HCT116 (cell line): Measurements from ENCODE around the gene RNF4. TPM values are rescaled to one million over a fixed set of nuclear protein-coding genes. Genes with fewer than 3 reads are reported as not detected.

ENCODE experiments used
- ATAC-seq: fragments of 200-7000 bp; cut with Tn5 transposase; 2 replicates; pipeline ENCODE4 v1.9.1; 2020; ENCODE audit warnings: mild to moderate bottlenecking, moderate library complexity
- BruUV-seq: library from RNA; stranded (reverse); fragments of 400-500 nt; replicated peaks from 2 replicates; lab custom pipeline; 2021; lab: Mats Ljungman, UMichigan
- CTCF ChIA-PET: fragments of 300-600 bp; sonication (Branson Sonifier 250); formaldehyde crosslinking; loops from one replicate; lab custom pipeline; 2021; ENCODE audit warnings: antibody characterized with exemption; lab: Charles Lee
- POLR2A ChIA-PET: fragments of 300-600, 350-600 bp; sonication (Branson Sonifier 250); formaldehyde crosslinking; loops from one replicate; lab custom pipeline; 2021; ENCODE audit warnings: antibody characterized with exemption; lab: Charles Lee
- RAD21 ChIA-PET, 2 experiments: fragments of 300-600 bp; sonication (Branson Sonifier 250); formaldehyde crosslinking; loops; one replicate each; lab custom pipeline; 2023; ENCODE audit warnings: low total read pairs in 2 of 2; ENCODE audit not compliant: uncharacterized antibody in 2 of 2, unreplicated experiment in 2 of 2, low non-redundant PET in 1 of 2; lab: Charles Lee
- DNase-seq: peaks from one replicate; pipeline ENCODE4 v3.0.0-alpha.2; 2010; ENCODE audit warnings: low read depth, low spot score
- H2AFZ ChIP-seq: fragments of 200-600 bp; shearing (Covaris generic), sonication (generic); 2 replicates; pipeline ENCODE4 v1.6.1; 2017; ENCODE audit warnings: low read depth, mixed run types, mixed read lengths, antibody characterized with exemption, low read length; ENCODE audit not compliant: poor library complexity, severe bottlenecking
- H3K27ac ChIP-seq: 2 replicates; pipeline ENCODE4 v1.5.1; 2012; ENCODE audit warnings: low read depth, low read length
- H3K27me3 ChIP-seq: fragments of 200-600 bp; sonication (generic); 2 replicates; pipeline ENCODE4 v1.6.1; 2016; ENCODE audit warnings: mixed run types, low read length, mixed read lengths; ENCODE audit not compliant: insufficient read depth
- H3K36me3 ChIP-seq, 2 experiments: fragments of 200-500 bp in 1 of 2; fragments of 200-600 bp in 1 of 2; sonication (Bioruptor generic) in 1 of 2; sonication (generic) in 1 of 2; 2 replicates each; pipeline versions ENCODE4 v1.5.1 to v1.6.1; 2014 to 2016; ENCODE audit warnings: low read length in 2 of 2, inconsistent platforms in 1 of 2, mixed read lengths in 1 of 2, mixed run types in 1 of 2; ENCODE audit not compliant: insufficient read depth in 2 of 2, control insufficient read depth in 1 of 2
- H3K4me1 ChIP-seq, 2 experiments: fragments of 200-600 bp in 1 of 2; sonication (generic) in 1 of 2; 2 replicates each; pipeline versions ENCODE4 v1.5.1 to v1.6.1; 2012 to 2017; ENCODE audit warnings: low read length in 2 of 2, inconsistent platforms in 1 of 2, mild to moderate bottlenecking in 1 of 2, mixed read lengths in 1 of 2, mixed run types in 1 of 2, moderate library complexity in 1 of 2; ENCODE audit not compliant: insufficient read depth in 2 of 2, control insufficient read depth in 1 of 2
- H3K4me2 ChIP-seq: fragments of 200-600 bp; sonication (generic); 2 replicates; pipeline ENCODE4 v1.6.1; 2017; ENCODE audit warnings: mixed run types, low read length, mixed read lengths
- H3K4me3 ChIP-seq, 2 experiments: fragments of 200-600 bp in 1 of 2; sonication (generic) in 1 of 2; replicated peaks in 1 of 2; 2 replicates each; pipeline ENCODE4 v1.5.1; 2011 to 2016; ENCODE audit warnings: low read length in 2 of 2, control low read depth in 1 of 2, low read depth in 1 of 2, mild to moderate bottlenecking in 1 of 2, mixed read lengths in 1 of 2, mixed run types in 1 of 2
- H3K79me2 ChIP-seq: fragments of 200-600 bp; sonication (generic); 2 replicates; pipeline ENCODE4 v1.6.1; 2017; ENCODE audit warnings: mild to moderate bottlenecking, mixed run types, low read length, moderate library complexity, mixed read lengths; ENCODE audit not compliant: insufficient read depth
- H3K9ac ChIP-seq: fragments of 200-600 bp; sonication (generic); 2 replicates; pipeline ENCODE4 v1.6.1; 2016; ENCODE audit warnings: low read length, mixed read lengths
- H3K9me2 ChIP-seq: fragments of 200-600 bp; sonication (generic), shearing (Covaris generic); 2 replicates; pipeline ENCODE4 v1.6.1; 2017; ENCODE audit warnings: mixed run types, mild to moderate bottlenecking, moderate library complexity; ENCODE audit not compliant: insufficient read depth
- H3K9me3 ChIP-seq, 2 experiments: fragments of 200-500 bp in 1 of 2; fragments of 200-600 bp in 1 of 2; sonication (Bioruptor generic) in 1 of 2; sonication (generic) in 1 of 2; 2 replicates each; pipeline ENCODE4 v1.6.1; 2014 to 2017; ENCODE audit warnings: low read length in 2 of 2, mixed read lengths in 2 of 2, inconsistent platforms in 1 of 2, low read depth in 1 of 2, mild to moderate bottlenecking in 1 of 2, mixed run types in 1 of 2, moderate library complexity in 1 of 2; ENCODE audit not compliant: control insufficient read depth in 1 of 2, insufficient read depth in 1 of 2
- H4K20me1 ChIP-seq: fragments of 200-600 bp; sonication (generic), shearing (Covaris generic); 2 replicates; pipeline ENCODE4 v1.6.1; 2017; ENCODE audit warnings: mixed run types, mild to moderate bottlenecking, moderate library complexity; ENCODE audit not compliant: insufficient read depth
- ATF3 ChIP-seq: IDR thresholded peaks from 2 replicates; pipeline ENCODE4 v1.6.1; 2012
- CBX3 ChIP-seq: IDR thresholded peaks from 2 replicates; pipeline ENCODE4 v1.6.1; 2012; ENCODE audit warnings: low read depth
- EGR1 ChIP-seq: IDR thresholded peaks from 2 replicates; pipeline ENCODE4 v1.6.1; 2012; ENCODE audit warnings: low read depth
- ELF1 ChIP-seq: IDR thresholded peaks from 2 replicates; pipeline ENCODE4 v1.6.1; 2012; ENCODE audit warnings: low read depth, borderline replicate concordance
- EZH2 ChIP-seq: fragments of 200-600 bp; sonication (generic); IDR thresholded peaks from 2 replicates; pipeline ENCODE4 v1.6.1; 2017; ENCODE audit warnings: antibody characterized with exemption, mixed run types
- EZH2phosphoT487 ChIP-seq: fragments of 200-600 bp; IDR thresholded peaks from 2 replicates; pipeline ENCODE4 v1.6.1; 2018; ENCODE audit warnings: antibody characterized with exemption, borderline replicate concordance
- MAX ChIP-seq: IDR thresholded peaks from 2 replicates; pipeline ENCODE4 v1.6.1; 2012
- RAD21 ChIP-seq: IDR thresholded peaks from 2 replicates; pipeline ENCODE4 v1.6.1; 2012; ENCODE audit warnings: low read depth, mild to moderate bottlenecking
- REST ChIP-seq: IDR thresholded peaks from 2 replicates; pipeline ENCODE4 v1.6.1; 2012; ENCODE audit warnings: low read depth
- SRF ChIP-seq: IDR thresholded peaks from 2 replicates; pipeline ENCODE4 v1.6.1; 2012; ENCODE audit warnings: low read depth
- TCF7L2 ChIP-seq: IDR thresholded peaks from 2 replicates; pipeline ENCODE4 v1.7.0; 2011; ENCODE audit warnings: borderline replicate concordance, inconsistent platforms; ENCODE audit not compliant: insufficient read depth, insufficient read length; ENCODE audit errors: extremely low read depth
- YY1 ChIP-seq: IDR thresholded peaks from 2 replicates; pipeline ENCODE4 v1.6.1; 2011; ENCODE audit warnings: low read length, low read depth, moderate library complexity, mild to moderate bottlenecking; ENCODE audit not compliant: insufficient replicate concordance; ENCODE audit errors: extremely low read depth
- ZBTB33 ChIP-seq: IDR thresholded peaks from 2 replicates; pipeline ENCODE4 v1.6.1; 2011; ENCODE audit warnings: mild to moderate bottlenecking, low read length, moderate library complexity; ENCODE audit not compliant: insufficient replicate concordance; ENCODE audit errors: extremely low read depth
- ZFX ChIP-seq: fragments of 450-650 bp; IDR thresholded peaks from 2 replicates; pipeline ENCODE4 v1.6.1; 2017
- ZNF274 ChIP-seq: fragments of 200-500 bp; sonication (Bioruptor generic); IDR thresholded peaks from 2 replicates; pipeline ENCODE4 v1.6.1; 2014; ENCODE audit warnings: mild to moderate bottlenecking, low read depth, low read length, inconsistent platforms
- intact Hi-C: fragments of 100-400 bp; cut with micrococcal nuclease; formaldehyde crosslinking; loops from 2 replicates; pipeline ENCODE4 v1.10.0; 2022
- total RNA-seq: library from RNA; stranded (reverse); gene quantifications from one replicate; pipeline ENCODE4 v1.2.1, GENCODE V29; 2021; ENCODE audit not compliant: unreplicated experiment

The RNF4 gene
- total RNA-seq, 1 experiment from 2014 or later, result 62.3 TPM

- H4K20me1 ChIP-seq, result peaks cover 10% of the 10 kb centered on the region; the same call in 1 of the 2 replicates
- ChIA-PET RAD21 (no interaction called here), POLR2A (no interaction called here), CTCF (interaction anchor here (1.3 kb wide), 1 partner anchor 288 kb away, joined by 3 read pairs; no protein-coding TSS in a partner anchor)
- H3K9ac ChIP-seq, result no peak overlapping the region
- H3K4me1 ChIP-seq, result no peaks in the 10 kb centered on the region
- intact Hi-C loops, result no loop called here
- ATAC-seq (0 out of 2 replicates have a peak, but pooled peaks have one; percentile 12), DNase-seq (no peak)
- no peaks in the 10 kb centered on the region for H3K27me3 ChIP-seq
- H2AFZ ChIP-seq, result no peak overlapping the region
- TF ChIP-seq RAD21 (no peak), ZFX (no peak), ZNF274 (no peak), ATF3 (no peak), TCF7L2 (no peak), ELF1 (no peak), MAX (no peak), ZBTB33 (no peak), CBX3 (no peak), REST (no peak), SRF (no peak), EGR1 (no peak), EZH2 (no peak), EZH2phosphoT487 (no peak), YY1 (no peak)
- H3K9me3 ChIP-seq, result no peaks in the 10 kb centered on the region
- H3K36me3 ChIP-seq, result peaks cover 40 to 54% of the 10 kb centered on the region in 2 experiments
- H3K4me3 ChIP-seq, result no peak overlapping the region
- H3K27ac ChIP-seq, result no peak overlapping the region
- no TSS peak for BruUV-seq
- H3K4me2 ChIP-seq, result no peak overlapping the region
- H3K9me2 ChIP-seq, result no peaks in the 10 kb centered on the region
- H3K79me2 ChIP-seq, result peaks cover 82% of the 10 kb centered on the region
Measured at GRCh38 chr4:2507855-2508254, 38.9 kb downstream of the RNF4 start.
